ENCODE measurements around the gene DND1. TPM values are rescaled to one million over a fixed set of nuclear protein-coding genes. Genes with fewer than 3 reads are reported as not detected.

Gene DND1
- total RNA-seq, 6 experiments from 2014 or later: 0.27 to 1.4 (median 0.69) TPM

DNA sequence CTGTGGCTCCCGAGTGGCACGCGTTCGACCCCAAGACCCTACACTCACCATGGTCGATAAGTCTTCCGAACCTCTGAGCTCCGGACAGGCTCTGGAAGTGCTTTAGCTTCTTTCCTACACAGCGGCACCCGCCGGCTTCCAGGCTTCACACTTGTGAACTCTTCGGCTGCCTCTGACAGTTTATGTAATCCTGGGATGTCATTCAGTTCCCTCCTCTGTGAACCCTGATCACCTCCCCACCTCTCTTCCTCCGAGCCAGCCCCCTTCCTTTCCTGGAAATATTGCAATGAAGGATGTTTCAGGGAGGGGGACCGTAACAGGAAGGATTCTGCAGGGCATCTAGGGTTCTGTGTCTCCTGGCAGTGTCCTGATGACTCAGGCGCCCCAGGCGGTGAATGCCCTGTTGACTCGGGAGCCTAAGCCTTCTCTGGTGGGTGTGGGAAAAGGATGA is 40.3 kb downstream of the DND1 start, which contains the start of gene CD14:
Gene CD14 (minus strand): TSS at position 155 of the 451 bp plus-strand sequence. CDS start 104 bp downstream, at position 51.
- Histone ChIP-seq H3K4me1 (peaks cover 0 to 20% (median 7%) of the 10 kb centered on the region in 4 donors), H3K4me3 (peak within 1 kb of the TSS; percentile 61 to 72 (median 69)), H3K27ac (peak within 1 kb of the TSS; percentile 80 to 94 (median 91)), H3K36me3 (no peaks in the 10 kb centered on the region), H3K9me3 (no peaks in the 10 kb centered on the region), H3K27me3 (no peaks in the 10 kb centered on the region)
- intact Hi-C loops (cut with DNase I): loop anchor here (10.0 kb wide), 1 partner anchor 68 kb away; the partner anchor contains the start of genes APBB3 (in 2 of the 2) and SLC35A4 (in 2 of the 2)
- ATAC-seq: peak; percentile 65 to 74 (median 68)
- TF ChIP-seq, protein P1, sequence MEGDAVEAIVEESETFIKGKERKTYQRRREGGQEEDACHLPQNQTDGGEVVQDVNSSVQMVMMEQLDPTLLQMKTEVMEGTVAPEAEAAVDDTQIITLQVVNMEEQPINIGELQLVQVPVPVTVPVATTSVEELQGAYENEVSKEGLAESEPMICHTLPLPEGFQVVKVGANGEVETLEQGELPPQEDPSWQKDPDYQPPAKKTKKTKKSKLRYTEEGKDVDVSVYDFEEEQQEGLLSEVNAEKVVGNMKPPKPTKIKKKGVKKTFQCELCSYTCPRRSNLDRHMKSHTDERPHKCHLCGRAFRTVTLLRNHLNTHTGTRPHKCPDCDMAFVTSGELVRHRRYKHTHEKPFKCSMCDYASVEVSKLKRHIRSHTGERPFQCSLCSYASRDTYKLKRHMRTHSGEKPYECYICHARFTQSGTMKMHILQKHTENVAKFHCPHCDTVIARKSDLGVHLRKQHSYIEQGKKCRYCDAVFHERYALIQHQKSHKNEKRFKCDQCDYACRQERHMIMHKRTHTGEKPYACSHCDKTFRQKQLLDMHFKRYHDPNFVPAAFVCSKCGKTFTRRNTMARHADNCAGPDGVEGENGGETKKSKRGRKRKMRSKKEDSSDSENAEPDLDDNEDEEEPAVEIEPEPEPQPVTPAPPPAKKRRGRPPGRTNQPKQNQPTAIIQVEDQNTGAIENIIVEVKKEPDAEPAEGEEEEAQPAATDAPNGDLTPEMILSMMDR (IDR thresholded peaks at IDR 0.05): no peak
- TF ChIP-seq POLR2A (IDR thresholded peaks at IDR 0.05): peak; percentile 79
- 4% methylated on average over 12 of the region's 16 CpGs for WGBS (ENCODE audit: insufficient coverage, low coverage, low lambda C conversion rate, missing lambda C conversion rate)
- peak; percentile 83 to 89 (median 85) for DNase-seq

DNA sequence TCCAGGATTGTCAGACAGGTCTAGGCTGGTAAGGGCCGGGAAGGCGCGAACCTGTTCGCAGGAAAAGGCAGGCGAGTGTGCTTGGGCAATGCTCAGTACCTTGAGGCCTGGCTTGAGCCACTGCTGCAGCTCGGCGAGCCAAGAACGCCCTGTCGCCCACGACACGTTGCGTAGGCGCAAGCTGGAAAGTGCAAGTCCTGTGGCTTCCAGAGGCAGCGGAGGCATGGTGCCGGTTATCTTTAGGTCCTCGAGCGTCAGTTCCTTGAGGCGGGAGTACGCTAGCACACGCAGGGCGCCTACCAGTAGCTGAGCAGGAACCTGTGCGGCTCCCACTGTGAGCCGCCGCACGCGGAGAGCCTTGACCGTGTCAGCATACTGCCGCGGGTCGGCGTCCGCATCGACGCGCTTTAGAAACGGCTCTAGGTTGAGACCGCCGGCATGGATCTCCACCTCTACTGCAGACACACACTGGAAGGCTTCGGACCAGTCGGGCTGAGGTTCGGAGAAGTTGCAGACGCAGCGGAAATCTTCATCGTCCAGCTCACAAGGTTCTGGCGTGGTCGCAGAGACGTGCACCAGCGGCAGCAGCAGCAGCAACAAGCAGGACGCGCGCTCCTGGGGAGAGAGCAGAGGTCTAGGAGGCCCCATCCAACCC is 40.9 kb downstream of the DND1 start:
- ATAC-seq (peak; percentile 32 to 60 (median 46)), DNase-seq (peak; percentile 74 to 81 (median 76))
- Histone ChIP-seq H3K27me3 (no peaks in the 10 kb centered on the region), H3K9me3 (no peaks in the 10 kb centered on the region), H3K27ac (peak overlapping the region; percentile 80 to 94 (median 91)), H3K4me1 (peaks cover 0 to 19% (median 6%) of the 10 kb centered on the region in 4 donors), H3K4me3 (peak overlapping the region; percentile 61 to 72 (median 69)), H3K36me3 (no peaks in the 10 kb centered on the region)
- intact Hi-C loops (cut with DNase I): loop anchor here (10.0 kb wide), 1 partner anchor 68 kb away; the partner anchor contains the start of genes APBB3 (in 2 of the 2) and SLC35A4 (in 2 of the 2)
- WGBS (ENCODE audit: insufficient coverage, low coverage, low lambda C conversion rate, missing lambda C conversion rate): 0% methylated on average over 16 of the region's 51 CpGs
- TF ChIP-seq, protein P1 (IDR thresholded peaks at IDR 0.05): no peak
- TF ChIP-seq POLR2A (IDR thresholded peaks at IDR 0.05): peak; percentile 10

DNA sequence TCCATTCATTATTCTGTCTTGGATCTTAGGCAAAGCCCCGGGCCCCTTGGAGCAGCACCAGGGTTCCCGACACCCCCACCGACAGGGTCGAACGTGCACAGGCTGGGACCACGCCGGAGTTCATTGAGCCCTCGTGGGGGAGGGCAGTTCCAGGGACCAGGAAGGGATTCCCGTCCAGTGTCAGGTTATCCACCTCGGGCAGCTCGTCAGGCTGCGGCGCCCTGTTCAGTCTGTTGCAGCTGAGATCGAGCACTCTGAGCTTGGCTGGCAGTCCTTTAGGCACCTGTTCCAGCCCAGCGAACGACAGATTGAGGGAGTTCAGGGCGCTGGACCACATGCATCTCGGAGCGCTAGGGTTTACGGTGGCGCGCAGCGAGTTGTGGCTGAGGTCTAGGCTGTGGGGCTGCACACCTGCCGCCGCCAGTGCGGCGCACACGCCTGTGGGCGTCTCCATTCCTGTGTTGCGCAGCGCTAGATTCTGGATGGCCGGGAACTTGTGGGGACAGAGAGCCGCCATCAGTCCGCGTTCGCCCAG is 41.5 kb downstream of the DND1 start:
- intact Hi-C loops (cut with DNase I): loop anchor here (10.0 kb wide), 1 partner anchor 67 kb away; the partner anchor contains the start of genes APBB3 (in 2 of the 2) and SLC35A4 (in 2 of the 2)
- Histone ChIP-seq H3K36me3 (no peaks in the 10 kb centered on the region), H3K27me3 (no peaks in the 10 kb centered on the region), H3K9me3 (no peaks in the 10 kb centered on the region), H3K4me1 (peaks cover 0 to 19% (median 6%) of the 10 kb centered on the region in 4 donors), H3K4me3 (peak overlapping the region; percentile 61 to 72 (median 69)), H3K27ac (peak overlapping the region; percentile 80 to 94 (median 91))
- peak; percentile 29 to 62 (median 45) for ATAC-seq
- TF ChIP-seq POLR2A (IDR thresholded peaks at IDR 0.05): peak; percentile 68
- TF ChIP-seq, protein P1 (IDR thresholded peaks at IDR 0.05): no peak
- WGBS (ENCODE audit: insufficient coverage, low coverage, low lambda C conversion rate, missing lambda C conversion rate): 0% methylated on average over 1 of the region's 36 CpGs
- DNase-seq: peak; percentile 44 to 67 (median 53)

DNA sequence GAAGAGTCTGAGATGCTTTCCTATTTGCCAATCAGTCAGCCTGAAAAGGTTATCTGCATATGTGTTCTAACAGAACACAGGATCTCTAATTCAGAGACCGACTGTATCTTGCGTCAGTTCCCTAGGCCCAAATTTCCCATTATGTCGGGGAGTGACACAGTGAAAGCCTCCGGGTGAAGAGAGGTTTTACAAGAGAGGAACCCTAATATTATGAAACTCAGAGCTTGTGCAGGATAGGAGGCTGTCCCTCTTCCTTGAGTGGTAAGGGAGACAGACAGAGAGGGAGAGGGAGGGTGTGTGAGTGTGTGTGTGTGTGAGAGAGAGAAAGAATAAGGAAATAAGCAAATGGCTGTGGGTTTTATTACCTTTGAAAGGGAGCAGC is 42.3 kb downstream of the DND1 start:
- WGBS (ENCODE audit: insufficient coverage, low coverage, low lambda C conversion rate, missing lambda C conversion rate): 3% methylated on average over 4 of the region's 4 CpGs
- Histone ChIP-seq H3K4me3 (peak overlapping the region; percentile 61 to 72 (median 69)), H3K27me3 (no peaks in the 10 kb centered on the region), H3K9me3 (no peaks in the 10 kb centered on the region), H3K27ac (peak overlapping the region; percentile 80 to 94 (median 91)), H3K36me3 (no peaks in the 10 kb centered on the region), H3K4me1 (peaks cover 0 to 19% (median 6%) of the 10 kb centered on the region in 4 donors)
- intact Hi-C loops (cut with DNase I): loop anchor here (10.0 kb wide), 1 partner anchor 66 kb away; the partner anchor contains the start of genes APBB3 (in 2 of the 2) and SLC35A4 (in 2 of the 2)
- peak in 1 of 4 donors; percentile 0 for ATAC-seq
- TF ChIP-seq, protein P1 (IDR thresholded peaks at IDR 0.05): no peak
- peak; percentile 35 for TF ChIP-seq POLR2A (IDR thresholded peaks at IDR 0.05)
- DNase-seq: peak in 1 of 3 donors; percentile 45

All from right lobe of liver (tissue), 6 donors.